ENCODE results near the gene REELD1. TPM values are rescaled to one million over a fixed set of nuclear protein-coding genes. Genes with fewer than 3 reads are reported as not detected.

The REELD1 gene
- total RNA-seq, 1 donor from 2014 or later, result 0.29 TPM

DNA sequence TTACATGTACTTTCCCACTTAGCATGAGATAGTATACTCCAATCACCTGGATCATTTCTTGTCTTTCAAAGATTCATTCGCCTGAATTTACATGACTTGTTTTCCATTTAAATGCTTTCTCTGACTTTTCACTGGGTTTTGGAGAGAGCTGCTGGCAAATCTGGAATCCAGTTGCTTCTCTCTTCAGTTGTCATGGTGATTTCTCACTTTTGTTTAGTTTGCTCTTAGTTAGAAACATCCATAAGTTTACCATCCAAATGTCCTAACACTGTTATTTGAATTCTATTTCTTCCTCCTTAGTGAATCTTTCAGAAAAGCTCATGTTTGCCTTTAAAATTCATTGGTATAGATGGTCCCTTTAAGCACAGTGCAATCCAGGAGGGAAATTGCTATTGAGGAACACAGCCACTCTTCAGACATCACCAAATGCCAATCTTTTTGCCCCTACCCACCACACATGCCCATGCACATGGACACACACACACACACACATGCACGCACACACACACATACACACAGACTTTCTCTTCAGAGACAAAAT is 51.7 kb downstream of the REELD1 start:
- no peak for DNase-seq (ENCODE audit: low spot score)

DNA sequence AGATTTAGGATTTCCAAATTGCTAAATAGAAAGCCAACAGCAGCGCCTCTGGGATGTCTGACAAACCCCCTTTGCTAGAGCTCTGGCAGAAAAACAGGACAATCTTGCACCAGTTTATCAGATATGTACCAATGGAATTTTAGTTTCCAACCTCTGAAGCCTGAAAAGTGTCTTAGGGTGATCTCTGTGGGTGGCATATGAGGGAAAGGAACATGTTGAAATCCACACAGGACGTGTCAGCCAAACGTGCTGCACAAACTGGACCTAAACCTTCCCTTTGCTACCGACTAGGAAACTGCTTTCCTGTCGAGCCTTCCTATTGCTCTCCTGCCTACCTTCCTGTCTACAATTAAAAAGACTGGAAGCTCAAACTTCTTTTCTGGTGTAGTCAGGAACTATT is 53.5 kb downstream of the REELD1 start:
- DNase-seq (ENCODE audit: low spot score), result no peak

GRCh38 chr4:146269228-146269653 is 54.9 kb downstream of the REELD1 start:
- DNase-seq (ENCODE audit: low spot score), result no peak

DNA sequence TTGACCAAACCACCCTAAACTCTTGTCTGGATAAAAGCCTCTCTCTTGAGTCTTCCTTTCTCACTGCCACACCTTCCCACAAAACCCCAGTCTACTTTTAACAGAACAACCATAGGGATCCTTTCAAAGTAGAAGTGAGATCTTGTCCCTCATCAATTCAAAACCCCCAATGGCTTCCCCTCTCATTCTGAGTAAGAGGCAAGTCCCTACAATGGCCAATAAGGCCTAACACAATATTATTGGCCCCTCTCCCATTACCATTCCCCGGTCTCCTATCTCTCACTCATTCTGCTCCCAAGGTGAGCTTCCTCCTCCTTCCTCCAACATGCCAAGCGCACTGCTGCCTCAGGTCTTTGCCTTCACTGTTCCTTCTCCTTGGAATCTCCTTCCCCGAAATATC is 57.1 kb downstream of the REELD1 start:
- DNase-seq (ENCODE audit: low spot score), result no peak

- no peak for DNase-seq (ENCODE audit: low spot score)
These were observed 59.0 kb downstream of the REELD1 start for GRCh38 chr4:146273204-146273901.

GRCh38 chr4:146274774-146275173 is 60.4 kb downstream of the REELD1 start:
- DNase-seq (ENCODE audit: low spot score), result no peak

GRCh38 chr4:146275370-146275769 is 61.0 kb downstream of the REELD1 start:
- DNase-seq (ENCODE audit: low spot score), result no peak

- DNase-seq (ENCODE audit: low spot score), result no peak
These were observed 64.6 kb downstream of the REELD1 start for GRCh38 chr4:146278986-146279385.

Other genes with a start within 250 kb of the REELD1 start
- 36.5 TPM for gene LSM6, start 38.8 kb upstream of the REELD1 start, total RNA-seq

Measured in mesenteric fat pad (tissue), 1 donor.